ENCODE results near the gene NCK2. TPM values are rescaled to one million over a fixed set of nuclear protein-coding genes. Genes with fewer than 3 reads are reported as not detected.

The NCK2 gene
- total and polyA plus RNA-seq, 10 of the 15 experiments (the other 5 are each of a cell fraction or from before 2014, with no cell fraction given), result 1.2 to 30.9 (median 14.1) TPM

DNA sequence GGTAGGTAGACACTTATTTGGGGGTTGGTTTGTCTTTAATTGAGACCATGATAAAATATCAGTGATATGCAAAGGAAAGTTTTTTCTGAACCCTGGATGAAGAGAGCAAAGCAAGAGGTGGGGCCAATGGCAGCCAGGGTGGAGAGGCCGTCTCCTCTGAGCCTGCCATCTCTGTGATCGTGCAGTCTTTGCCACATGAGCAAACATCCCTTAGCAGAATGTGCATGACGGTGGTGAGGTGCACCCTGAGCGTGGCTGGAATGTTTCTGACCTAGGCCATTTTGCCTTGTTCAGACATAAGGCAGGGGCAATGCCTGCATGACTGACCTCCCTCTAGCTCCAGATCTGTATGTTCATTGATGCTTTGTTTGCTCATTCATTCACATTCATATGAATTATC lies 6.0 kb downstream of the NCK2 start:
- intact Hi-C loops (cut with micrococcal nuclease; ENCODE audit: unreplicated experiment), result no loop called here
- peaks cover 38% of the 10 kb centered on the region for H3K4me1 ChIP-seq (ENCODE audit: control insufficient read depth, insufficient read depth, low read length)
- in situ Hi-C loops (cut with MboI), result no loop called here

More for the DNA sequence above, 6.0 kb downstream of the NCK2 start:
- no peak overlapping the region for H2AFZ ChIP-seq (ENCODE audit: control insufficient read depth, low read depth, low read length)
- H3K9ac ChIP-seq (ENCODE audit: control insufficient read depth, insufficient read depth, low read length), result no peak overlapping the region
- peaks cover 85% of the 10 kb centered on the region for H3K79me2 ChIP-seq (ENCODE audit: control insufficient read depth, insufficient read depth, low read length)
- H4K20me1 ChIP-seq (ENCODE audit: control insufficient read depth, insufficient read depth), result no peaks in the 10 kb centered on the region; the same call in none of the 2 replicates
- FAIRE-seq, result no peak
- H3K27me3 ChIP-seq (replicated peaks in 1 of 2; ENCODE audit: control insufficient read depth in 2 of 2, insufficient read depth in 2 of 2, low read length in 1 of 2), result no peaks in the 10 kb centered on the region
- no TSS peak for BruUV-seq (replicated peaks)
- no peak overlapping the region for H3K4me3 ChIP-seq
- no peak overlapping the region for H3K27ac ChIP-seq (ENCODE audit: control insufficient read depth, insufficient read depth)
- no peak for TF ChIP-seq MYC (IDR thresholded peaks at IDR 0.05; ENCODE audit: insufficient read depth, insufficient read length, insufficient replicate concordance, low read length, severe bottlenecking)
- TF ChIP-seq, protein P1, sequence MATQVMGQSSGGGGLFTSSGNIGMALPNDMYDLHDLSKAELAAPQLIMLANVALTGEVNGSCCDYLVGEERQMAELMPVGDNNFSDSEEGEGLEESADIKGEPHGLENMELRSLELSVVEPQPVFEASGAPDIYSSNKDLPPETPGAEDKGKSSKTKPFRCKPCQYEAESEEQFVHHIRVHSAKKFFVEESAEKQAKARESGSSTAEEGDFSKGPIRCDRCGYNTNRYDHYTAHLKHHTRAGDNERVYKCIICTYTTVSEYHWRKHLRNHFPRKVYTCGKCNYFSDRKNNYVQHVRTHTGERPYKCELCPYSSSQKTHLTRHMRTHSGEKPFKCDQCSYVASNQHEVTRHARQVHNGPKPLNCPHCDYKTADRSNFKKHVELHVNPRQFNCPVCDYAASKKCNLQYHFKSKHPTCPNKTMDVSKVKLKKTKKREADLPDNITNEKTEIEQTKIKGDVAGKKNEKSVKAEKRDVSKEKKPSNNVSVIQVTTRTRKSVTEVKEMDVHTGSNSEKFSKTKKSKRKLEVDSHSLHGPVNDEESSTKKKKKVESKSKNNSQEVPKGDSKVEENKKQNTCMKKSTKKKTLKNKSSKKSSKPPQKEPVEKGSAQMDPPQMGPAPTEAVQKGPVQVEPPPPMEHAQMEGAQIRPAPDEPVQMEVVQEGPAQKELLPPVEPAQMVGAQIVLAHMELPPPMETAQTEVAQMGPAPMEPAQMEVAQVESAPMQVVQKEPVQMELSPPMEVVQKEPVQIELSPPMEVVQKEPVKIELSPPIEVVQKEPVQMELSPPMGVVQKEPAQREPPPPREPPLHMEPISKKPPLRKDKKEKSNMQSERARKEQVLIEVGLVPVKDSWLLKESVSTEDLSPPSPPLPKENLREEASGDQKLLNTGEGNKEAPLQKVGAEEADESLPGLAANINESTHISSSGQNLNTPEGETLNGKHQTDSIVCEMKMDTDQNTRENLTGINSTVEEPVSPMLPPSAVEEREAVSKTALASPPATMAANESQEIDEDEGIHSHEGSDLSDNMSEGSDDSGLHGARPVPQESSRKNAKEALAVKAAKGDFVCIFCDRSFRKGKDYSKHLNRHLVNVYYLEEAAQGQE (IDR thresholded peaks at IDR 0.05; ENCODE audit: low read depth, low read length), result no peak
- POLR2A ChIA-PET, result no interaction called here
- ATAC-seq, result no peak
- H3K36me3 ChIP-seq (ENCODE audit: control insufficient read depth in 2 of 2, insufficient read depth in 2 of 2, low read length in 1 of 2), result no peaks in the 10 kb centered on the region; a peak in 1 of 4 replicates
- CTCF ChIA-PET, result interaction anchor here (0.6 to 1.7 kb wide), 5 partner anchors 9 to 266 kb away, joined by 3 to 6 read pairs (median 3); no protein-coding TSS in a partner anchor
- peak overlapping the region; percentile 44 for H3K4me2 ChIP-seq (ENCODE audit: control insufficient read depth, insufficient read depth)
- no peaks in the 10 kb centered on the region for H3K9me3 ChIP-seq (replicated peaks; ENCODE audit: control insufficient read depth, insufficient read depth, low read length)
- DNase-seq (ENCODE audit: low read depth, low spot score), result no peak
- 98% methylated on average over 4 of the region's 4 CpGs for WGBS (ENCODE audit: insufficient coverage, insufficient replicate concordance, low lambda C conversion rate, missing lambda C conversion rate)
- RAD21 ChIA-PET (ENCODE audit: unreplicated experiment), result interaction anchor here (1.3 to 5.8 kb wide), 3 partner anchors 47 to 124 kb away, joined by 3 to 37 read pairs (median 6); no protein-coding TSS in a partner anchor
- SMC1A ChIA-PET (ENCODE audit: uncharacterized antibody, unreplicated experiment), result interaction anchor here (1.0 to 7.3 kb wide), 5 partner anchors 27 to 354 kb away, joined by 3 to 70 read pairs (median 3); no protein-coding TSS in a partner anchor

Data from GM12878 (cell line).